A549 (cell line): ENCODE data around the gene LYPD6B.

Source experiments
- ZFP36 ChIP-seq: fragments of 450-650 bp; IDR thresholded peaks from 2 replicates; pipeline ENCODE4 v1.6.1; 2014; ENCODE audit warnings: borderline replicate concordance; ENCODE audit not compliant: partially characterized antibody
- ZNF302 ChIP-seq: fragments of 250-450 bp; sonication (Bioruptor Pico); IDR thresholded peaks from 2 replicates; pipeline ENCODE4 v1.9.0; 2021; ENCODE audit warnings: inconsistent platforms, mild to moderate bottlenecking, moderate library complexity

- TF ChIP-seq ZNF302 (CRISPR knock-in tag) = no peak
- TF ChIP-seq ZFP36 = no peak
Observed at GRCh38 chr2:149077861-149078260, 39.4 kb downstream of the LYPD6B start.
